Stimulated activated CD4-positive, alpha-beta T cell treated with anti-CD3 and anti-CD28 coated beads, Interleukin-15, amount 100 ng/mL, for 1 hour (primary cell): Measurements from ENCODE around the gene TTLL4.

ENCODE experiments used
- DNase-seq, 2 donors: peaks; one replicate each; pipeline ENCODE4 v3.0.0-alpha.2; 2020; ENCODE audit warnings: low read depth in 1 of 2, low spot score in 1 of 2

TTLL4 gene

GRCh38 chr2:218711550-218711929 lies 905 bp downstream of the TTLL4 start:
- no peak for DNase-seq

DNA sequence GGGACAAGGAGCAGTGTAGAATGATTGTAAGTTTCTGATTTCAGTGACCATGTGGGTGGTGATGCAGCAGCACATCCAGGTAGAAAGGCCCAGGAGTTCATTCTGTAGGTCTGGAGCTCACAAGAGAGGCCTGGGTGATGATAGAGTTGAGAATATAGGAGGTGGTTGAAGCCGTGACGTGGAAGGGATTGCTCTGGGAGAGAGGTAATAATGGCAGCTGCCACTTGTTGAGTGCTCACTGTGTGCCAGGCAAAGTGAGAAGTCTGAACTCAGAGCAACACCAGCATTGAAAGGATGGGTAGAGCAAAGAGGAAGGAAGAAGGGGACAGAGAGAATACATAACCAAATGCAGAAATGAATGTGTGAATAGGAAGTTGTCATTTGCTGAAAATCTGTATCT lies 3.3 kb downstream of the TTLL4 start:
- DNase-seq: no peak

DNA sequence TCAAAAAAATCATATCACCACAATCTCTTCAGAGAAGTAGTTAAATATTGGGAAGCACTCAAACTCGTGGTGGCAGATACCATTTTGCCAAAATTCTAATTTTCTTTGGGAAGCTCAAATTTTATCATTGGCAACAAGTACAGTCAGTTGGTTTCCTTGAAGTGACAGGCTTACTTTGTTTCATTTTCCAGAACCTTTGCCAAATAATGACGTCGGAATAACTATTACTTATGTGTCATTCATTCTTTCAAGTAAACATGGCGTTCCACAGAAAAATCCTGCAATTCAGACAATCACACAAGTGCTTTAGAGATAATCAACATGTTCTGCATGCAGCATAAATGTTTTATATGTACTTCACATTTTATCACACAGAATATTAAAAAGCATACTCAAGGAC lies 5.4 kb downstream of the TTLL4 start:
- no peak for DNase-seq

GRCh38 chr2:218717262-218717661 lies 6.6 kb downstream of the TTLL4 start:
- no peak for DNase-seq

DNA sequence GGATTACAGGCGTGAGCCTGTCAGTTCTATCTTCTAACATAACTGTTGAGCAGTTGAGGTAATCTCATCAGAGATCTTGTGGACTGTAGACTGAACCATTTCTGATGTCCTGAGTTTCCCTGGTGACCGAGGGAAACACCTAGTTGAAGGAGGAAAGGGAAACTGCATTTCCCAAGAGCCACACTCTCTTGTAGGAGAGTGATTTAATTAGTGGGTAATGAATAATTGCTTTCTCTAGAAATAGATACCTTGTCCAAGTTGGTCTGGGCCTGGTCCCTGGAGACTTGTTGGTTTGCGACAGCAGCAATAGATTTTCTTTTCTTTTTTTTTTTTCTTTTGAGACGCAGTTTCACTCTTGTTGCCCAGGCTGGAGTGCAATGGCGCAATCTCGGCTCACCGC lies 7.4 kb downstream of the TTLL4 start:
- no peak for DNase-seq

DNA sequence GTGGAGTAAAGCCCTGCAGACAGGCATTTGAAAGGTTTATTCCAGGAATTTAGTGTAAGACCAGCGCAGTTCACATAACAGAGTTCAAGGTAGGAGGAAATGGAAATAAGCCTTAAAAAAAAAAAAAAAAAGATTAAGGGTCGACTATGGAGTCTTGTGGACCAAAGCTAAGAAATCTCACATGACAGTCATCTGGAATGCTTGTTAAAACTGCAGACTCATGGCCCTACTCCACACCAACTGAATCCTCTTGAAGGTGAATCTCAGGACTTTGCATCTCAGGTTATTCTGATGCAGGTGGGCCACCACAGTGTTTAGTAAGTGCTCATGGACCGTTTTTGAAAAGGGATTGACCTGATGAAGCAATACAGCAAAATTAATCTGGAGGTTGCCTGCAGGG lies 8.8 kb downstream of the TTLL4 start:
- no peak for DNase-seq

DNA sequence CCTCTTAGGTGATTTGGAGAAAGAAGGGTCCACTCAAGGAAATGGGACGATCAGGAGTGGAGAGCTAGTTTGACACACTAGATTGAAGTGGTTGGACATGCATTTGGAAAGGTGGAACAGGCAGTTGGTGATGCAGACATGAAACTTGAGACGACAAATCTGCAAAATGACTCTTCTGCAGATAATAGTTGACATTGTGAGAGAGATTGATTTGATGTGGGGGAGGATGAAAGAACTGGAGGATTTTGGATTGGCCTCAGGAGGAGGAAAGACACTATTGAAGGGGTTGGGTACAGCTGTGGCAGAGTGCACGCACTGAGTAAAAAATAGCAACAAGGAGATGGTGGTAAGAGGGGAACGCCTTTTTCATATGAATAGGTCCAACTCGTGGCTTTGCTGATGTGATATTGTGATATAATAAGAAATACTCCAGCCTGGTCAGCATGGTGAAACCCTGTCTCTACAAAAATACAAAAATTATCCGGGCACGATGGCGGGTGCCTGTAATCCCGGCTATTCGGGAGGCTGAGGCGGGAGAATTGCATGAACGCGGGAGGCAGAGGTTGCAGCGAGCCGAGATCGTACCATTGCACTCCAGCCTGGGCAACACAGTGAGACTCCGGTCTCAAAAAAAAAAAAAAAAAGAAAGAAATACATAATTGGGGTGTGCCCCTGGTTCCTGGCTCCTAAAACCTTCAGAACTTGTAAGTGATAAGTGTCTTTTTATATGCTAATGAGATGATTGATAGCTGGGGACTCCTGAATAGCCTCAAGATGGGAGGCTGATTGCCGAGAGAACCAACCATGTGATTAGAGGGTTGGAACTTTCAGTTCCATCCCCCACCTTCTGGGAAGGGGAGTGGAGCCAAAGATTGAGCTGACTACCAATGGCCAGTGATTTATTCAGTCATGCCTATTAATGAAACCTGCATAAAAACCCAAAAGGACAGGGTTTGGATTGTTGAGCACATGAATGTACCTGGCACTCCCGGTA lies 9.7 kb downstream of the TTLL4 start:
- DNase-seq: no peak

GRCh38 chr2:218721488-218721887 lies 10.9 kb downstream of the TTLL4 start:
- no peak for DNase-seq

DNA sequence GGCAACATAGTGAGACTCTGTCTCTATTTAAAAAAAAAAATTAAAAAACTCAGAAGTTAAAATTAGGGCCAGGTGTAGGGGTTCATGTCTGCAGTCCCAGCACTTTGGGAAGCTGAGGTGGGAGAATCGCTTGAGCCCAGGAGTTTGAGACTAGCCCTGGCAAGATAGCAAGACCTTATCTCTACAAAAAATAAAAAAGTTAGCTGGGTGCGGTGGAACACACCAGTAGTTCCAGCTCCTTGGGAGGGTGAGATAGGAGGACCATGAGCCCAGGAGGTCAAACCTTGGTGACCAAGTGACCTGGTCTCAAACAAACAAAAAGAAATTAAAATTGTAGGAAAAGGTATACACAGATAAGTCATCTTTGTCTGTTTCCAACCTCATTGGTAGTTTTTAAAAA lies 11.3 kb downstream of the TTLL4 start:
- no peak for DNase-seq

- DNase-seq: no peak
Observed at GRCh38 chr2:218722419-218722818, 11.8 kb downstream of the TTLL4 start.

DNA sequence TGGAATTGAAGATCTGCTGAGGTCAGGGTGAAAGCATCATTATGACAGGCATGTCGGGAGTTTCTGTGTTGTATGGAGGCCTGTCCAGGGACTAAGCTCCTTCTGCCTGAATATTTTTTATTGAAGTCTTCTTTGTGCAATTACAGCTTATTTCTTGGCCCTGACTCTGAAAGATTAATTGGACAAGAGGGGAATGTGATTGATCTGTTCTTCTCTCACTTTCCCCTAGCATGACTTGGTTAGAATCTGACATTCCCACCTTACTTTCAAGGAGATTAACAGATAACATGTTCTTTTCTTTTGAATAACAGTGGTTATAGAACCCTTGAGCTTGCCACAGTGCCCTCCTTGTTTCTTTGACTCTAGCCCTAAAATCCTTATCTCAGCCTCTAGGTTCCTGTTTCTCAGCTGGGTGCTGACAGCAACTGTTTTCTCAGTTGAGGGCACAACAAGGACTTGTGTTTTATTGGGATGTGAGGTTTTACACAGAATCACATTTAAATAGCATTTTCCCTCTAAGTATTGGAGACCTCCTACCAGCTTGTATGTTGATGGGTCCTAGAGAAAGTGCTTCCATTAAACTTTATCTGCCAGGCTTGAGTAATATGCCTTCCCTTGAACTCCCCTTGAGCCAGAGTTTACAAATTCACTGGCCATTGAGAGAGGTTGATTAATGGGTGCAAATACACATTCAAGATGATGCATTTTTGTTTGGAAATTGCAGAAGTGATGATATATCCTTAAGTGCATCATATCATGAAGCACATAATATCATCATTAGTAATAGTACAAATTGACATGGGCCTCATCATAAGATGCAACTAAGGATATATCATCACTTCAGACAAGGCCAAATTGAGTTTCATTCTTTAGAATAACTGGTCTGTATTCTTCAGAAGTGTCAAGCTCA lies 12.5 kb downstream of the TTLL4 start:
- DNase-seq: no peak

GRCh38 chr2:218726004-218726574 lies 15.5 kb downstream of the TTLL4 start:
- no peak for DNase-seq

DNA sequence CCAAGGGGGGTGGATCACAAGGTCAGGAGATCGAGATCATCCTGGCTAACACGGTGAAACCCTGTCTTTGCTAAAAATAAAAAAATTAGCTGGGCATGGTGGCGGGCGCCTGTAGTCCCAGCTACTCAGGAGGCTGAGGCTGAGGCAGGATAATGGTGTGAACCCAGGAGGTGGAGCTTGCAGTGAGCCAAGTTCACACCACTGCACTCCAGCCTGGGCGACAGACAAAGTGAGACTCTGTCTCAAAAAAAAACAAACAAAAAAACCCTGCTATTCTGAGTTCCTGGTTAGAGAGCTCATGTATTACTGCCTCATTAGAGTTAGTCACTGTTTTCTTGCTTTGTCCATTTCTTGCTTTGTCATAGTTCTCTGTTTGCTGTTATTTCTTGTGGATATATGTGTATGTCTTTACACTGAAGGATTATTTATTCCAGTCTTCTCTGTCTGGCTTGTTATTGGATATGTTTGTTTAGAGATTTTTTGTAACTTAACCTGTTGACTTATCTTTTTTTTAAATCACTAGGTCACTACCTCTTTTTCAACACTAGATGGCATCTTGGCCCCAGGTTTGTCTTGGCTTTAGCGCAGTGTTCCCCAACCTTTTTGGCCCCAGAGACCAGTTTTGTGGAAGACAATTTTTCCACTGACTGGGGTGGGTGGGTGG lies 17.0 kb downstream of the TTLL4 start:
- no peak for DNase-seq

DNA sequence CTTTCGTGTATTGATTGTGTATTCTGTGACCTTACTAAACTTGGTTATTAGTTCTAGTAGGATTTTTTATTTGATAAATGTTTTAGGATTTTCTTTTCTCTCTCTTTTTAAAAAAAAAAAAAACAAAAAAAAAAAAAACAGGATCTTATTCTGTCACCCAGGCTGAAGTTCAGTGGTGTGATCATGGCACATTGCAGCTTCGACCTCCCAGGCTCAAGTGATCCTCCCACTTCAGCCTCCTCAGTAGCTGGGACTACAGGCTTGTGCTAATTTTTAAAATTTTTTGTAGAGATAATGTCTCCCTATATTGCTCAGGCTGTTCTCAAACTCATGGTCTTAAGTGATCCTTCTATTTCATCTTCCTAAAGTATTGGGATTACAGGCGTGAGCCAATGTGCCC lies 19.0 kb downstream of the TTLL4 start:
- DNase-seq: no peak

- DNase-seq: no peak
Observed at GRCh38 chr2:218732052-218732760, 21.6 kb downstream of the TTLL4 start.

DNA sequence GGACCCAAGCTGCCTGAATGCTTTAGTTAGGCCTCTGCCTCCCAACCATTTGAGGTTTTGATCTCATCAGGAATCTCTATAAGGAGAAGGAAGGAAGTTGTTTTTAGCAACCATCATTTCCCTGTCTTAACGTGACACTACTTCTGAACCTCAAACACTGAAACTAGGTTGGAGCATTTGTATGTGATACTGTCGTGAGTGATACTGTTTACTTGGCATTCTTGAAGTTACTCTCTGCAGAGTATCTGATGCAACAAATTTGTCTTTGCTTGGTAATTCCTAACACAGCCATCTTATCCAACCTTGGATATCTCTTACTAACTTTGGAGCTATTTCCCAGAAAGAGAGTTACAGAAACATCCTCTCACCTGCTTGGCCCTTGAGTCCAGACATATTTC lies 22.1 kb downstream of the TTLL4 start:
- DNase-seq: no peak

- DNase-seq: no peak
Observed at GRCh38 chr2:218733171-218734021, 22.8 kb downstream of the TTLL4 start.

GRCh38 chr2:218734190-218734975 lies 23.7 kb downstream of the TTLL4 start:
- DNase-seq: no peak

DNA sequence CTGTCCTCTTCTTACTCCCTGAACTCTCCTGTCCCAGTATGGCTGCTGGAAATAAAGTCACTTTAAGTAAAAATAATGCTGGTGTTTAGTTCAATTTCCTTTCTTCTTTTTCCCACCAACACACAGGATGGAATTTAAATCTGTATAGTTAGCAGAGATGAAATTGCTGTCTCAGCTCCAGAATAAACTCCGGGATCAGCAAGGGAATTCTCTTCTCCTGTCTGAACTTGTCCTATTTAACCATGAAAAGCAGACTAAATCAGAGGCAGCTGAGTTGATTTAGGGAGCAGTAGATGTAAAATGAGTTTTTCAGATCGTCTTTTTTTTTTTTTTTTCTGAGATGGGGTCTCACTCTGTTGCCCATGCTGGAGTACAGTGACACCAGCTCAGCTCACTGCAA lies 25.9 kb downstream of the TTLL4 start:
- DNase-seq: no peak
